NCI-H446 treated with DMSO at 0.1 percent for 48 hours (cell line): ENCODE data around the gene ITGB1.
"Not testable (repeated sequence)": the region's sequence is repeated elsewhere in the genome, so short reads cannot be mapped to it uniquely, and the experiment has no call there.

Source experiments
- DNase-seq: peaks from one replicate; lab custom pipeline; 2025; lab: John Stamatoyannopoulos, UW

Gene ITGB1

GRCh38 chr10:32980558-32981468, 22.8 kb upstream of the ITGB1 start:
- DNase-seq = peak; percentile 57

GRCh38 chr10:32980242-32980557, 22.2 kb upstream of the ITGB1 start:
- DNase-seq = no peak

GRCh38 chr10:32979719-32980118, 21.7 kb upstream of the ITGB1 start:
- DNase-seq = not testable (repeated sequence)

DNA sequence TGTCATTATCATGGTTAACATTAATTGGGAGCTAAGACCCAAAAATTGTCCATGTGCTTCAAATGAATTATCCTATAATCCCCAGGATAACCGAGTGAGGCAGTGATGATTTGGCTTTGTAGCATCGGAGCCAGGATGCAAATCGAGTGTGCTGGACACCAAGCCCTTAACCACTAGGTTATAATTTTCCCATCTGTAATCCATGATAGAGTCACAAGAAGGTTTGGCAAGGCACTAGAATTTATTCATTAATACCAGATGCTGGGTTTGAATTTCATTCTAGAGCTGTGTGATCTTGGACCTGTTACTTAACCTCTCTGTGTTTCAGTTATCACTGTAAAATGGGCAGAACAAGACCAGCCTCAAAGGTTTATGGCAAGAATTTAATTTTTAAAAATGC, 21.0 kb upstream of the ITGB1 start:
- no peak for DNase-seq

DNA sequence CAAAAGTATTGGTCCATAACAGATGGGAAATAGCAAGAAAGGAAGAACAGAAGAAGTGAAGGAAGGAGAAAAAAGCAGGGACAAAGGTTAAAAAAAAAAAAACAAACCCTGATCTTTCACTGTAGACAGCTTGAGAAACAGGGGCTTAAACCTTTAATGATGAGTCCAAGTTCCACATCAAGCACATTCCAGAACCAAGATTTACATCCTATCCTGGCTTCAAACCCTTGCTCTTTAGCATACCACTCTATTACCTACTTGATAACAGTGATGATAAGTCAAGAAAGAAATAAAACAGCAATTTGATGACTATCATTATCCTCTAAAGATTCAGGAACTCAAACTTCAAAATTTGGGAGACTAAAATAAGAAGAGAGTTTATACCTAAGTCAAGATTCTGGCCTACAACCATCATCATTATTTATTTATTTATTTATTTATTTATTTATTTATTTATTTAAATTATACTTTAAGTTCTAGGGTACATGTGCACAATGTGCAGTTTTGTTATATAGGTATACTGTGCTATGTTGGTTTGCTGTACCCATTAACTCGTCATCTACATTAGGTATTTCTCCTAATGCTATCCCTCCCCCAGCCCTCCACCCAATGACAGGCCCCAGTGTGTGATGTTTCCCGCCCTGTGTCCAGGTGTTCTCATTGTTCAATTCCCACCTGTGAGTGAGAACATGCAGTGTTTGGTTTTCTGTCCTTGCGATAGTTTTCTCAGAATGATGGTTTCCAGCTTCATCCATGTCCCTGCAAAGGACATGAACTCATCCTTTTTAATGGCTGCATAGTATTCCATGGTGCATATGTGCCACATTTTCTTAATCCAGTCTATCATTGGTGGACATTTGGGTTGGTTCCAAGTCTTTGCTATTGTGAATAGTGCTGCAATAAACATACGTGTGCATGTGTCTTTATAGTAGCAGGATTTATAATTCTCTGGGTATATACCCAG, 20.1 kb upstream of the ITGB1 start:
- DNase-seq = not testable (repeated sequence)

- no peak for DNase-seq
Measured at GRCh38 chr10:32976338-32976737, 18.3 kb upstream of the ITGB1 start.

DNA sequence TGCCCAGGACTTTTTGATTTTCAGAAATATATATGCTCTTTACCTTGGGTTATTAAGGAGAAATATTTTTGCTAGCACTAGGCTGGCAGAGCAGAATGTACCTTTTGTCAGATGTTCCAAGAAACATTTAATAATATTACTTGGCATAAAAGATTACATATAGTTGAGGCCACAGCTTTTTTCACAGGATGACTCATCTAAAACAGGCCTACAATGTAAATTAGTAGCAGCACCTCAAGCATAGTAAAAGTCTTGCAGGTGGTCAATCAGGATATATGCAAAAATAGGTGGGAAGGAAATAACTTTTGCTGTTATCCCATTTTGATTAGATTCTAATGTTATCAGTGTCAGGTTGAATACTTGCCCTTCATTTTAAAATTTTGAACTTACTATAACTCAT, 14.9 kb upstream of the ITGB1 start:
- no peak for DNase-seq

GRCh38 chr10:32972460-32972859, 14.4 kb upstream of the ITGB1 start:
- DNase-seq = no peak

- no peak for DNase-seq
Measured at GRCh38 chr10:32971536-32972091, 13.6 kb upstream of the ITGB1 start.

GRCh38 chr10:32970910-32971309, 12.9 kb upstream of the ITGB1 start:
- no peak for DNase-seq

DNA sequence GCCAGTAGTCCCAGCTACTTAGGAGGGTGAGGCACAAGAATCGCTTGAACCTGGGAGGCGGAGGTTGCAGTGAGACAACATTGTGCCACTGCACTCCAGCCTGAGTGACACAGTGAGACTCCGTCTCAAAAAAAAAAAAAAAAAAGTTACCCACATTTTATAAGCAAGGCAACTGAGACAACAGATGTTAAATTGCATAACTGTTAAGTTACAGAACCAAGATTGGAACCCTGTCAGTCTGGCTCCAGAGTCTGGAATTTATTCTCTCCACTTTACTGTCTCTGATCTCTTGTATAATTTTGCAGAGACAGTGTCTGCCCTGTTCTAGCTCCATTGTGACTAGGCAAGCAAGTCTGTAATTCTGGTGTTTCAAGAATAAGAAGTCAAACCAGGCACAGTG, 6.2 kb upstream of the ITGB1 start:
- DNase-seq = no peak

- no peak for DNase-seq
Measured at GRCh38 chr10:32963096-32963495, 5.1 kb upstream of the ITGB1 start.

DNA sequence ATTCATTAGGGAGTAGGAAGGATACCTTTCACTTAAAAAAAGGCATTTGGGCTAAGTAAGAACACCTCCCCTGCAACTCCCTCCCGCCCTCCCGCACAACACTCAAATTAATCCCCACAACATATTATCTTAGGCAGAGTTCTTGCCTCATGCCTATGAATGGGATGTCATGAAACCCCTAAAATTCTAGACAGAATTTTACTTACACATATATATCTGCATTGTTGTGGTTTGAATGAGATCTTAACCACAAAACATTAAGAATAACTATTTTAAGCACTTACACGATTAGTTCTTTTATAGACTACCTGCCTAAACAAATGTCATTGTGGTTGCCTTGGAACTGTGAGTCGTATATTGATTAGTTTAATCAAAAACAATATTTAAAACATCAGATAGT, 4.5 kb upstream of the ITGB1 start:
- no peak for DNase-seq

DNA sequence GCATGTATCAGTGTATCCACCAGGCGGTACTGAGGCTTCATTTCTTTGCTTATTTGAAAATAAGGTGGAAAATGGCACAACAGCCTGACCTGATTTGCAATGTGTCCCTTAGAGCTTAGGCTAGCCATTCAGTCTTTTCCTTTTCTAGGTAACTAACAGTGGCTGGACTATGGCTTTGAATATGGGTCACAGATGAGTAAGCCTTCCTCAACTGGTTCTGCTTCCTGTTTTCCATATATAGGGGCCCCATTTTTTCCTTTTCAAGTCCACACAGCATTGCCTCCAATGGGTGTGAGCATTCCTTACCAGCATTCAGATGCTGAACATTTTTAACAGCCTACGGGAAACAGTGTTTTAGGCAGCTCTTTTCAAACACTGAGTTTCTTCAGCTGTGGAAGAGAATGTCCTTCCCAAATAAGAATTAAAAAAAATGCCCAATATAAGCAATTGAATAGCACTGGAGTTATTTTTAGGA, 3.9 kb upstream of the ITGB1 start:
- DNase-seq = no peak

- no peak for DNase-seq
Measured at GRCh38 chr10:32961343-32961894, 3.4 kb upstream of the ITGB1 start.

DNA sequence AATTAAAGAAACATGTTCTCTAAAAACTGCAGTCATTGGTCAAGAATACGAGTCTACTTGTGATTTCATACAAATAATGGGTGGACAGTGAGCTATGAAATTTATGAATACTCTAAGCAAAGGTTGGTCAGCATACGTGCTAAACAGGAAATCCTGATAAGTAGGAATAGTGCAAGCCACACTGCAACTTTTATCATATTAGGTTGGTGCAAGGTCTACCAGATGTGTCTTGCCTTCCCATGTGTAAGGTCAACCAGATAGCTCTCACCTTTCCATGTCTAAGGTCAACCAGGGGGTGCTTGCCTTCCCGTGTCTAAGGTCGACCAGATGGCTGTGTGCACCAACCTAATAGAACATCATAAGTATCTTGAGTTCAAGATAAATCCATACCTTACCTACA, 2.0 kb upstream of the ITGB1 start:
- DNase-seq = no peak

DNA sequence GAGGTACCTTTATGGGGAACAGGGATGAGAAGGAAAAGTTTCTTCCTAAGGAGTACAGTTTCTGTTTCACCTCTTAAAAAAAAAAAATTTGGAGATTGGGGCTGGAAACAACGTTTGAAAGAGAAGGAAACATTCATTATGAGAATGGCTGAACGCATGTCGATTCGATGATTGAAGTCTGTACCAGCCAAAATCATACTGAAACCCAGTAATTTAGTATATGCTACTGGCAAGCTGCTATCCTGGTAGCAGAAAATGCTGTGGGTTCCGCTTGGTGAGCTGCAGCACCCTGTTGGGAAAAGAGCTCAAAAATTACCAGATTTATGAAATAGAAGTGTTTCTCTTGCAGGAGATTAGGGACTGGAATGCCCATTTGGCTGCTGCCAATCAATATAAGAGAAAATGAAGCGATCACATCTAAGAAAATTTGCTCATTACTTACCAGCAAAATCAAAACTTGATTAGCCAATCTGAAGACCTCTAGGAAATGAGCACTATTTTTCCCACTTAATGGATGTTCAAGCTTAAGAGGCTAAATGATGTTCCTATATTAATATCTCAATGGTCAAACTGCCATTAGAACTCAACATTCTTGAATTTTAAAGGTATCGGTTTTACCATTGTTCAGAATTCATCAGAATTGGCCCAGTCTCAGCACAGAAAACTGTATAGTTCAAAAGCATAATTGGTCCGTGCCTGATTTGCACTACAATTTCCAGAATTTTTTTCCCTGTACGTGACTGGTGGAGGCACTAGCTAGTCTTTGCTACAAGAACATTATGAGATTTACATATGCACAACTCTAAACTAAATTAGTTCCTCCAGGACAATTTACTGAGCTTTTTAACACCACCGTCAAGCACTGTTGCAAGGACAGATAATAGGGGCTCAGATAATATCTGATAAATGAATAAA, 1.2 kb upstream of the ITGB1 start:
- DNase-seq = no peak

- no peak for DNase-seq
Measured at GRCh38 chr10:32957341-32958084, 517 bp downstream of the ITGB1 start.

DNA sequence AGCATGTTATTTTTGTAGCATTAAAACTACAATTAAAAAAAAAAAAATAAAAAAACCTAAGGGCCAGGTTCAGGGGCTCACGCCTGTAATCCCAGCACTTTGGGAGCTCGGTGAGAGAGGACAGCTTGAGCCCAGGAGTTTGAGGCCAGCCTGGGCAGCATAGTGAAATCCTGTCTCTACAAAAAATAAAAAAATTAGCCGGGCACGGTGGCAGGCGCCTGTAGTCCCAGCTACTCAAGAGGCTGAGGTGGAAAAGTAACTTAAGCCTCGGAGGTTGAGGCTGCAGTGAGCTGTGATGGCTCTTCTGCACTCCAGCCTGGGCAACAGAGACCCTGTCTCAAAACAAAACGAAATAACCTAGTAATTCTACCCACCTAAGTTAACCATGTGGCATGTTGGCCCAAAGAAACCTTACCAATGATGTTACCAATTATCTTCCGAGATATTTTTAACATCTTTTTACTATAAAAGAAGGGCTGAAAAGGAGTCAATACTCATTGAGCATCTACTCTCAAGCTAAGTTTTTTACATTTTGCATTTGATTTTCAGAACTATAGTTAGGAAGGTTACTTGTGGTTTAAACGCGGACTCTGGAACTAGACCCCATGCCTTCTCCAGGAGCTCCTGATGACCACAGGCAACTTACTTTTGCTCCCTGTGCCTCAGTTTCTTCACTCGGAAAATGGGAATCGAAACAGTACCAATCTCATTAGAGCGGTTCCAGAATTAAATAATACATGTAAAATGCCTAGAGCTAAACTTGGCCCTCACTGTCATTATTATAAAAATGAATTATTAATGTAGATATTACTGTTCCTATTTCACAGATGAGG, 1.4 kb downstream of the ITGB1 start:
- DNase-seq = no peak

DNA sequence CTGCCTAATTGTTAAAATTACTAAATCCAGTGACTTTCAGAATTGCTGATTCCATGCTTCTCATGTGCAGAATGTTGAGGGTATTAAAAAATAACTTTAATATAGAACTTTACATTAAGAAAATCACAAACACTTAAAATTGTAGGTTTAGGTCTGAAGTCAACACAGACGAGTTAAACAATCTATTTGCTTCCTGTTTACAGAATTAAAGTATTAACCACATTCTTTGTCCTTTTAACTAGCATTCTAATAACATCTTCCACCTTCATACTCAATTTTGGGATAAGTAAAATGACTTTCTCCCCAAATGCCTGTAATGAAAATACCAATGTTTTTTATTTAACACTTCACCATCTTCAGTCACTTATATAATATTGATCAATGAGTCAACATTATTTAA, 2.2 kb downstream of the ITGB1 start:
- DNase-seq = no peak
